ENCODE data around the gene LAMTOR1.
"Not testable (repeated sequence)": the region's sequence is repeated elsewhere in the genome, so short reads cannot be mapped to it uniquely, and the experiment has no call there.

Gene LAMTOR1

GRCh38 chr11:72135891-72136683 is 33.0 kb upstream of the LAMTOR1 start:
- Histone ChIP-seq H3K36me3 (ENCODE audit: insufficient read depth, low read length) (no peaks in the 10 kb centered on the region), H3K4me3 (ENCODE audit: low read length) (no peak overlapping the region), H3K9me3 (ENCODE audit: insufficient read depth, low read depth, low read length) (no peaks in the 10 kb centered on the region), H3K27me3 (ENCODE audit: insufficient read depth, low read length) (peaks cover 22% of the 10 kb centered on the region), H3K27ac (ENCODE audit: low read depth, low read length) (no peak overlapping the region), H3K4me1 (ENCODE audit: insufficient read depth, low read length) (no peaks in the 10 kb centered on the region), H3K9ac (ENCODE audit: low read depth, low read length) (no peak overlapping the region)
- WGBS = 95% methylated on average over 14 of the region's 14 CpGs

- 93% methylated on average over 4 of the region's 4 CpGs for WGBS
- not testable (repeated sequence) for H3K27ac ChIP-seq (ENCODE audit: low read depth, low read length); H3K9me3 ChIP-seq (ENCODE audit: insufficient read depth, low read depth, low read length); H3K36me3 ChIP-seq (ENCODE audit: insufficient read depth, low read length); H3K9ac ChIP-seq (ENCODE audit: low read depth, low read length); H3K4me1 ChIP-seq (ENCODE audit: insufficient read depth, low read length); H3K4me3 ChIP-seq (ENCODE audit: low read length)
- H3K27me3 ChIP-seq (ENCODE audit: insufficient read depth, low read length) = peaks cover 22% of the 10 kb centered on the region
Observed at GRCh38 chr11:72135473-72135872, 32.4 kb upstream of the LAMTOR1 start, which contains the start of gene FOLR3. Gene FOLR3, plus strand, starts transcription at chr11:72135725. Its CDS starts 228 bp downstream, at chr11:72135953.

GRCh38 chr11:72132646-72133045 is 29.5 kb upstream of the LAMTOR1 start:
- Histone ChIP-seq H3K4me1 (ENCODE audit: insufficient read depth, low read length) (no peaks in the 10 kb centered on the region), H3K36me3 (ENCODE audit: insufficient read depth, low read length) (no peaks in the 10 kb centered on the region), H3K27ac (ENCODE audit: low read depth, low read length) (no peak overlapping the region), H3K27me3 (ENCODE audit: insufficient read depth, low read length) (peaks cover 22% of the 10 kb centered on the region), H3K9me3 (ENCODE audit: insufficient read depth, low read depth, low read length) (peaks cover 20% of the 10 kb centered on the region), H3K9ac (ENCODE audit: low read depth, low read length) (no peak overlapping the region), H3K4me3 (ENCODE audit: low read length) (no peak overlapping the region)
- WGBS = 90% methylated on average over 2 of the region's 2 CpGs

GRCh38 chr11:72129381-72129780 is 26.3 kb upstream of the LAMTOR1 start:
- H3K36me3 ChIP-seq (ENCODE audit: insufficient read depth, low read length) = no peaks in the 10 kb centered on the region
- no peaks in the 10 kb centered on the region for H3K4me1 ChIP-seq (ENCODE audit: insufficient read depth, low read length)
- no peak overlapping the region for H3K27ac ChIP-seq (ENCODE audit: low read depth, low read length)
- H3K9me3 ChIP-seq (ENCODE audit: insufficient read depth, low read depth, low read length) = peaks cover 41% of the 10 kb centered on the region
- no peak overlapping the region for H3K9ac ChIP-seq (ENCODE audit: low read depth, low read length)
- 87% methylated on average over 3 of the region's 3 CpGs for WGBS
- no peak overlapping the region for H3K4me3 ChIP-seq (ENCODE audit: low read length)
- peaks cover 22% of the 10 kb centered on the region for H3K27me3 ChIP-seq (ENCODE audit: insufficient read depth, low read length)

GRCh38 chr11:72127923-72128322 is 24.8 kb upstream of the LAMTOR1 start:
- Histone ChIP-seq H3K4me3 (ENCODE audit: low read length) (no peak overlapping the region), H3K9me3 (ENCODE audit: insufficient read depth, low read depth, low read length) (peaks cover 43% of the 10 kb centered on the region), H3K9ac (ENCODE audit: low read depth, low read length) (no peak overlapping the region), H3K27me3 (ENCODE audit: insufficient read depth, low read length) (peaks cover 15% of the 10 kb centered on the region), H3K27ac (ENCODE audit: low read depth, low read length) (no peak overlapping the region), H3K36me3 (ENCODE audit: insufficient read depth, low read length) (no peaks in the 10 kb centered on the region), H3K4me1 (ENCODE audit: insufficient read depth, low read length) (no peaks in the 10 kb centered on the region)
- 54% methylated on average over 2 of the region's 2 CpGs for WGBS

- H3K36me3 ChIP-seq (ENCODE audit: insufficient read depth, low read length) = no peaks in the 10 kb centered on the region
- WGBS = 53% methylated on average over 1 of the region's 1 CpG
- no peak overlapping the region for H3K4me3 ChIP-seq (ENCODE audit: low read length)
- no peak overlapping the region for H3K9ac ChIP-seq (ENCODE audit: low read depth, low read length)
- H3K27me3 ChIP-seq (ENCODE audit: insufficient read depth, low read length) = no peaks in the 10 kb centered on the region; the same call in 1 of the 2 replicates
- no peaks in the 10 kb centered on the region for H3K4me1 ChIP-seq (ENCODE audit: insufficient read depth, low read length)
- peaks cover 43% of the 10 kb centered on the region for H3K9me3 ChIP-seq (ENCODE audit: insufficient read depth, low read depth, low read length)
- no peak overlapping the region for H3K27ac ChIP-seq (ENCODE audit: low read depth, low read length)
Observed at GRCh38 chr11:72125956-72126355, 22.9 kb upstream of the LAMTOR1 start.

- H3K27ac ChIP-seq (ENCODE audit: low read depth, low read length) = no peak overlapping the region
- H3K4me1 ChIP-seq (ENCODE audit: insufficient read depth, low read length) = no peaks in the 10 kb centered on the region
- H3K9ac ChIP-seq (ENCODE audit: low read depth, low read length) = no peak overlapping the region
- WGBS = 96% methylated on average over 6 of the region's 6 CpGs
- H3K36me3 ChIP-seq (ENCODE audit: insufficient read depth, low read length) = no peaks in the 10 kb centered on the region
- H3K27me3 ChIP-seq (ENCODE audit: insufficient read depth, low read length) = no peaks in the 10 kb centered on the region; the same call in 1 of the 2 replicates
- H3K9me3 ChIP-seq (ENCODE audit: insufficient read depth, low read depth, low read length) = peaks cover 36% of the 10 kb centered on the region
- H3K4me3 ChIP-seq (ENCODE audit: low read length) = no peak overlapping the region
Observed at GRCh38 chr11:72124046-72124445, 20.9 kb upstream of the LAMTOR1 start.

- H3K36me3 ChIP-seq (ENCODE audit: insufficient read depth, low read length) = no peaks in the 10 kb centered on the region
- no peaks in the 10 kb centered on the region; the same call in 1 of the 2 replicates for H3K27me3 ChIP-seq (ENCODE audit: insufficient read depth, low read length)
- H3K27ac ChIP-seq (ENCODE audit: low read depth, low read length) = no peak overlapping the region
- H3K9ac ChIP-seq (ENCODE audit: low read depth, low read length) = no peak overlapping the region
- no peaks in the 10 kb centered on the region for H3K4me1 ChIP-seq (ENCODE audit: insufficient read depth, low read length)
- H3K4me3 ChIP-seq (ENCODE audit: low read length) = no peak overlapping the region
- H3K9me3 ChIP-seq (ENCODE audit: insufficient read depth, low read depth, low read length) = peaks cover 28% of the 10 kb centered on the region
- 89% methylated on average over 3 of the region's 3 CpGs for WGBS
Observed at GRCh38 chr11:72123117-72123653, 20.1 kb upstream of the LAMTOR1 start.

GRCh38 chr11:72122607-72123006 is 19.5 kb upstream of the LAMTOR1 start:
- Histone ChIP-seq H3K4me3 (ENCODE audit: low read length) (no peak overlapping the region), H3K27ac (ENCODE audit: low read depth, low read length) (no peak overlapping the region), H3K9ac (ENCODE audit: low read depth, low read length) (no peak overlapping the region), H3K27me3 (ENCODE audit: insufficient read depth, low read length) (no peaks in the 10 kb centered on the region; the same call in 1 of the 2 replicates), H3K36me3 (ENCODE audit: insufficient read depth, low read length) (no peaks in the 10 kb centered on the region), H3K4me1 (ENCODE audit: insufficient read depth, low read length) (no peaks in the 10 kb centered on the region), H3K9me3 (ENCODE audit: insufficient read depth, low read depth, low read length) (peaks cover 23% of the 10 kb centered on the region)
- WGBS = 81% methylated on average over 1 of the region's 1 CpG

GRCh38 chr11:72120930-72121329 is 17.8 kb upstream of the LAMTOR1 start:
- H3K4me1 ChIP-seq (ENCODE audit: insufficient read depth, low read length) = no peaks in the 10 kb centered on the region
- H3K9ac ChIP-seq (ENCODE audit: low read depth, low read length) = no peak overlapping the region
- H3K36me3 ChIP-seq (ENCODE audit: insufficient read depth, low read length) = no peaks in the 10 kb centered on the region
- no peak overlapping the region for H3K4me3 ChIP-seq (ENCODE audit: low read length)
- H3K27me3 ChIP-seq (ENCODE audit: insufficient read depth, low read length) = peaks cover 6% of the 10 kb centered on the region; the same call in 1 of the 2 replicates
- WGBS = 88% methylated on average over 2 of the region's 2 CpGs
- H3K27ac ChIP-seq (ENCODE audit: low read depth, low read length) = no peak overlapping the region
- peaks cover 15% of the 10 kb centered on the region for H3K9me3 ChIP-seq (ENCODE audit: insufficient read depth, low read depth, low read length)

GRCh38 chr11:72119198-72119597 is 16.1 kb upstream of the LAMTOR1 start:
- 90% methylated on average over 4 of the region's 6 CpGs for WGBS
- no peak overlapping the region for H3K4me3 ChIP-seq (ENCODE audit: low read length)
- no peak overlapping the region for H3K9ac ChIP-seq (ENCODE audit: low read depth, low read length)
- H3K9me3 ChIP-seq (ENCODE audit: insufficient read depth, low read depth, low read length) = 0 out of 2 replicates have a peak, but pooled peaks cover under 1% of the 10 kb centered on the region
- peaks cover 22% of the 10 kb centered on the region; the same call in 1 of the 2 replicates for H3K27me3 ChIP-seq (ENCODE audit: insufficient read depth, low read length)
- H3K36me3 ChIP-seq (ENCODE audit: insufficient read depth, low read length) = no peaks in the 10 kb centered on the region
- no peak overlapping the region for H3K27ac ChIP-seq (ENCODE audit: low read depth, low read length)
- H3K4me1 ChIP-seq (ENCODE audit: insufficient read depth, low read length) = no peaks in the 10 kb centered on the region
